Astrocyte (in vitro differentiated cells and primary cell): Measurements from ENCODE around the gene PRKD1. TPM values are rescaled to one million over a fixed set of nuclear protein-coding genes. Genes with fewer than 3 reads are reported as not detected.
A peak's percentile ranks its signal among the peaks of the same experiment; 100 is the strongest.

Experiments
- DNase-seq: peaks from one replicate; pipeline ENCODE4 v3.0.0-alpha.2; 2010; ENCODE audit warnings: low read depth
- FAIRE-seq: peaks from 2 replicates; lab custom pipeline; 2011; peaks lifted over from hg19 to GRCh38; lab: Jason Lieb, UNC
- H2AFZ ChIP-seq: 2 replicates; pipeline ENCODE4 v1.6.0; 2012; ENCODE audit warnings: low read depth, low read length, inconsistent platforms
- H3K27ac ChIP-seq: 2 replicates; pipeline ENCODE4 v1.5.1; 2011; ENCODE audit warnings: low read depth, low read length, inconsistent platforms
- H3K27me3 ChIP-seq: 2 replicates; pipeline ENCODE4 v1.6.0; 2011; ENCODE audit warnings: low read length, inconsistent platforms; ENCODE audit not compliant: insufficient read depth
- H3K36me3 ChIP-seq: 2 replicates; pipeline ENCODE4 v1.5.1; 2011; ENCODE audit warnings: low read length, inconsistent platforms; ENCODE audit not compliant: insufficient read depth
- H3K4me1 ChIP-seq: 2 replicates; pipeline ENCODE4 v1.5.1; 2011; ENCODE audit warnings: low read length, inconsistent platforms; ENCODE audit not compliant: insufficient read depth
- H3K4me2 ChIP-seq: 2 replicates; pipeline ENCODE4 v1.6.0; 2012; ENCODE audit warnings: low read length, inconsistent platforms
- H3K4me3 ChIP-seq: 2 replicates; pipeline ENCODE4 v1.5.1; 2011; ENCODE audit warnings: low read depth, mild to moderate bottlenecking, low read length, inconsistent platforms; ENCODE audit not compliant: insufficient read depth
- H3K79me2 ChIP-seq: 2 replicates; pipeline ENCODE4 v1.6.0; 2012; ENCODE audit warnings: mild to moderate bottlenecking, low read length, inconsistent platforms; ENCODE audit not compliant: insufficient read depth
- H3K9ac ChIP-seq: 2 replicates; pipeline ENCODE4 v1.6.0; 2012; ENCODE audit warnings: mild to moderate bottlenecking, low read length, inconsistent platforms
- H3K9me3 ChIP-seq: 2 replicates; pipeline ENCODE4 v1.5.1; 2012; ENCODE audit warnings: low read depth, mild to moderate bottlenecking, low read length, inconsistent platforms; ENCODE audit not compliant: insufficient read depth
- H4K20me1 ChIP-seq: 2 replicates; pipeline ENCODE4 v1.6.0; 2012; ENCODE audit warnings: low read length, inconsistent platforms; ENCODE audit not compliant: insufficient read depth
- H3K27ac Mint-ChIP-seq: one replicate; pipeline ENCODE4 v1.8.0; 2021; ENCODE audit warnings: mild to moderate bottlenecking, mixed read lengths; ENCODE audit not compliant: unreplicated experiment
- H3K27me3 Mint-ChIP-seq: one replicate; pipeline ENCODE4 v1.8.0; 2021; ENCODE audit warnings: low read depth, mixed read lengths; ENCODE audit not compliant: unreplicated experiment
- H3K36me3 Mint-ChIP-seq: one replicate; pipeline ENCODE4 v1.8.0; 2021; ENCODE audit warnings: low read depth, mixed read lengths; ENCODE audit not compliant: unreplicated experiment
- H3K4me1 Mint-ChIP-seq: one replicate; pipeline ENCODE4 v1.8.0; 2021; ENCODE audit warnings: low read depth, mixed read lengths; ENCODE audit not compliant: unreplicated experiment
- H3K4me3 Mint-ChIP-seq: one replicate; pipeline ENCODE4 v1.8.0; 2021; ENCODE audit warnings: mild to moderate bottlenecking, moderate library complexity, mixed read lengths; ENCODE audit not compliant: unreplicated experiment
- H3K9me3 Mint-ChIP-seq: one replicate; pipeline ENCODE4 v1.8.0; 2021; ENCODE audit warnings: mild to moderate bottlenecking, mixed read lengths; ENCODE audit not compliant: unreplicated experiment
- EZH2 ChIP-seq: IDR thresholded peaks from 2 replicates; pipeline ENCODE4 v1.6.1; 2012; ENCODE audit warnings: mild to moderate bottlenecking, low read length, inconsistent platforms; ENCODE audit not compliant: insufficient read depth
- total RNA-seq: library from RNA; stranded (reverse); gene quantifications from 2 replicates; pipeline ENCODE4 v1.2.1, GENCODE V29; 2021
- TF ChIP-seq, protein P1 (sequence below): IDR thresholded peaks from 2 replicates; pipeline ENCODE4 v1.5.1; 2011; ENCODE audit warnings: low read depth, mild to moderate bottlenecking, inconsistent platforms, low read length, moderate library complexity; ENCODE audit not compliant: insufficient read depth

Gene PRKD1
- total RNA-seq, 1 donor from 2014 or later, result 5.9 TPM

DNA sequence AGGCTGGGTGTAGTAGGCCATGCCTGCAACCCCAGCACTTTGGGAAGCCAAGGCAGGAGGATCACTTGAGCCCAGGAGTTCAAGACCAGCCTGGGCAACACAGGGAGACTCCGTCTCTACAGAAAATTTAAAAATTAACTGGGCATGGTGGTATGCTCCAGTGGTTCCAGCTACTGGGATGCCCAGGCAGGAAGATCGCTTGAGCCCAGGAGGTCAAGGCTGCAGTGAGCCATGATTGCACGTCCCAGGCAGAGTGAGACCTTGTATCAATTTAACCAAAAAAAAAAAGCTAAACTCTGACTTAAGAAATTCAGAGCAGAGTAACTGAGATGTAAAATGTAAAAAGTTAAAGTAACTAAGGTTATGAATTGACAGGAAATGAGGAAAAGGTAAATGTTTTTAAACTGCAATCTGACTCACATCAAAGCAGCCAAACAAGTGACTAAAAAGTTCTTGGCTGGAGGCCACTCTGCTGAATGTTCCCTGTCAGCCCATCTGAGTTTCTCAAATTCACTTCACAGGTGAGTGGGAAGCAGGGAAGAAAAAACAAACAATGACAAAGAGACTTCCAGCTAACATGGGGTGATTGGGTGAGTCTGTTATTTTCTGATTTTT, 21.3 kb downstream of the PRKD1 start:
- no peak overlapping the region for H3K9ac ChIP-seq
- H2AFZ ChIP-seq, result no peak overlapping the region
- DNase-seq (peak; percentile 60), FAIRE-seq (no peak)
- no peaks in the 10 kb centered on the region for H3K36me3 ChIP-seq
- H3K9me3 ChIP-seq, result peaks cover 3% of the 10 kb centered on the region
- Mint-ChIP-seq H3K36me3 (no peaks in the 10 kb centered on the region), H3K9me3 (no peaks in the 10 kb centered on the region), H3K4me1 (peaks cover 3% of the 10 kb centered on the region), H3K4me3 (no peak overlapping the region), H3K27ac (no peak overlapping the region), H3K27me3 (no peaks in the 10 kb centered on the region)
- no peak overlapping the region for H3K4me2 ChIP-seq
- no peaks in the 10 kb centered on the region for H4K20me1 ChIP-seq
- H3K4me3 ChIP-seq, result no peak overlapping the region
- H3K27me3 ChIP-seq, result no peaks in the 10 kb centered on the region
- TF ChIP-seq EZH2, result no peak
- TF ChIP-seq, protein P1, sequence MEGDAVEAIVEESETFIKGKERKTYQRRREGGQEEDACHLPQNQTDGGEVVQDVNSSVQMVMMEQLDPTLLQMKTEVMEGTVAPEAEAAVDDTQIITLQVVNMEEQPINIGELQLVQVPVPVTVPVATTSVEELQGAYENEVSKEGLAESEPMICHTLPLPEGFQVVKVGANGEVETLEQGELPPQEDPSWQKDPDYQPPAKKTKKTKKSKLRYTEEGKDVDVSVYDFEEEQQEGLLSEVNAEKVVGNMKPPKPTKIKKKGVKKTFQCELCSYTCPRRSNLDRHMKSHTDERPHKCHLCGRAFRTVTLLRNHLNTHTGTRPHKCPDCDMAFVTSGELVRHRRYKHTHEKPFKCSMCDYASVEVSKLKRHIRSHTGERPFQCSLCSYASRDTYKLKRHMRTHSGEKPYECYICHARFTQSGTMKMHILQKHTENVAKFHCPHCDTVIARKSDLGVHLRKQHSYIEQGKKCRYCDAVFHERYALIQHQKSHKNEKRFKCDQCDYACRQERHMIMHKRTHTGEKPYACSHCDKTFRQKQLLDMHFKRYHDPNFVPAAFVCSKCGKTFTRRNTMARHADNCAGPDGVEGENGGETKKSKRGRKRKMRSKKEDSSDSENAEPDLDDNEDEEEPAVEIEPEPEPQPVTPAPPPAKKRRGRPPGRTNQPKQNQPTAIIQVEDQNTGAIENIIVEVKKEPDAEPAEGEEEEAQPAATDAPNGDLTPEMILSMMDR, result no peak
- peaks cover 9% of the 10 kb centered on the region for H3K79me2 ChIP-seq
- no peak overlapping the region for H3K27ac ChIP-seq
- H3K4me1 ChIP-seq, result no peaks in the 10 kb centered on the region

DNA sequence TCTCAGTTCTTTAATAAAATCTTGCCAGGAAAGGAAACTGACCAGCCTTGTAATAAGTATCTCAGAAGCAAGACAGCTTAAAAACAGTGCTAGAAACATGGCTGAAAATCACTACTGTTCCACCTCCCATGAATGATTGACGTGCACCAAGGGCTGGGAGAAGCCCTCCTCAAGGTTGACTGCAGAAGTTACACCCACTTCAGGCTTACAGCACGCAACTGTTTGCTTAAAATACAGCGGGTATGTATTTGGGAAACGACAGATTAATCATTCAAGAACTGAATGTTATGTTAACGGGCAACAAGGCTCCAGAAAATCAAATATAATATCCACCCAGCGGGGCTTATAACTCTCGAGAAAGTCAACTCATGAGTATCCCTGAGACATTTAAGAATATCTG, 22.1 kb downstream of the PRKD1 start:
- no peaks in the 10 kb centered on the region for H3K27me3 Mint-ChIP-seq

More for the DNA sequence above, 22.1 kb downstream of the PRKD1 start:
- H4K20me1 ChIP-seq, result peaks cover 7% of the 10 kb centered on the region
- no peak overlapping the region for H3K27ac Mint-ChIP-seq
- no peak overlapping the region for H3K4me2 ChIP-seq
- peaks cover 3% of the 10 kb centered on the region for H3K4me1 Mint-ChIP-seq
- no peak overlapping the region for H3K4me3 ChIP-seq
- H3K27me3 ChIP-seq, result no peaks in the 10 kb centered on the region
- no peak overlapping the region for H3K27ac ChIP-seq
- H3K79me2 ChIP-seq, result peaks cover 15% of the 10 kb centered on the region
- TF ChIP-seq, protein P1, result no peak
- no peak for TF ChIP-seq EZH2
- H3K9me3 Mint-ChIP-seq, result no peaks in the 10 kb centered on the region
- no peaks in the 10 kb centered on the region for H3K36me3 Mint-ChIP-seq
- no peak overlapping the region for H3K9ac ChIP-seq
- H2AFZ ChIP-seq, result no peak overlapping the region
- no peak for DNase-seq
- FAIRE-seq, result no peak
- H3K9me3 ChIP-seq, result peaks cover 3% of the 10 kb centered on the region
- no peaks in the 10 kb centered on the region for H3K36me3 ChIP-seq
- H3K4me1 ChIP-seq, result no peaks in the 10 kb centered on the region
- no peak overlapping the region for H3K4me3 Mint-ChIP-seq
